GM18520 (cell line): ENCODE results near the gene SH2D4B.
"Not testable (repeated sequence)": the region's sequence is repeated elsewhere in the genome, so short reads cannot be mapped to it uniquely, and the experiment has no call there.

Experiments
- ATAC-seq: cut with Tn5 transposase; IDR thresholded peaks from one replicate; pipeline ENCODE4 v1.9.1; 2021; ENCODE audit not compliant: unreplicated experiment

The SH2D4B gene

GRCh38 chr10:80542053-80542452 is 4.4 kb downstream of the SH2D4B start:
- no peak for ATAC-seq

GRCh38 chr10:80542652-80543318 is 5.1 kb downstream of the SH2D4B start:
- no peak for ATAC-seq

- ATAC-seq: not testable (repeated sequence)
Observed at GRCh38 chr10:80543319-80543672, 5.6 kb downstream of the SH2D4B start.

- no peak for ATAC-seq
Observed at GRCh38 chr10:80544316-80544953, 6.7 kb downstream of the SH2D4B start.

GRCh38 chr10:80545258-80545881 is 7.7 kb downstream of the SH2D4B start:
- ATAC-seq: no peak

GRCh38 chr10:80552151-80552646 is 14.5 kb downstream of the SH2D4B start:
- ATAC-seq: no peak

GRCh38 chr10:80553436-80553835 is 15.7 kb downstream of the SH2D4B start:
- ATAC-seq: no peak

- no peak for ATAC-seq
Observed at GRCh38 chr10:80554050-80554449, 16.3 kb downstream of the SH2D4B start.

GRCh38 chr10:80555415-80555814 is 17.7 kb downstream of the SH2D4B start:
- no peak for ATAC-seq

GRCh38 chr10:80561950-80562349 is 24.2 kb downstream of the SH2D4B start:
- ATAC-seq: no peak

GRCh38 chr10:80567292-80567691 is 29.6 kb downstream of the SH2D4B start:
- ATAC-seq: no peak

- no peak for ATAC-seq
Observed at GRCh38 chr10:80569131-80569895, 31.6 kb downstream of the SH2D4B start.

GRCh38 chr10:80571352-80571751 is 33.6 kb downstream of the SH2D4B start:
- ATAC-seq: no peak

GRCh38 chr10:80579181-80579763 is 41.6 kb downstream of the SH2D4B start:
- no peak for ATAC-seq

- no peak for ATAC-seq
Observed at GRCh38 chr10:80579849-80580637, 42.3 kb downstream of the SH2D4B start.

GRCh38 chr10:80580638-80581468 is 43.2 kb downstream of the SH2D4B start:
- no peak for ATAC-seq

GRCh38 chr10:80581469-80581835 is 43.8 kb downstream of the SH2D4B start:
- ATAC-seq: no peak

- ATAC-seq: no peak
Observed at GRCh38 chr10:80582286-80582960, 44.7 kb downstream of the SH2D4B start.

- ATAC-seq: no peak
Observed at GRCh38 chr10:80583685-80584084, 46.0 kb downstream of the SH2D4B start.
